Natural killer cell (primary cell): Measurements from ENCODE around the gene SDHB. TPM values are rescaled to one million over a fixed set of nuclear protein-coding genes. Genes with fewer than 3 reads are reported as not detected.

Experiments used
- ATAC-seq, 3 donors: fragments of 150-1000 bp in 2 of 3; fragments of 200-7000 bp in 1 of 3; cut with Tn5 transposase; 1 replicate in 1 of 3; 2 replicates in 2 of 3; pipeline ENCODE4 v1.10.0; 2021; ENCODE audit warnings: mild to moderate bottlenecking in 2 of 3, moderate library complexity in 2 of 3
- DNase-seq, 2 donors: peaks; one replicate each; pipeline versions ENCODE4 v3.0.0 to v3.0.0-alpha.2; 2013 to 2021; ENCODE audit warnings: mixed read lengths in 1 of 2
- H3K27ac ChIP-seq: one replicate; pipeline ENCODE4 v1.5.1; 2013; ENCODE audit warnings: mild to moderate bottlenecking, low read length
- H3K27me3 ChIP-seq: one replicate; pipeline ENCODE4 v1.6.1; 2013; ENCODE audit warnings: low read length; ENCODE audit not compliant: control insufficient read depth, insufficient read depth
- H3K36me3 ChIP-seq: one replicate; pipeline ENCODE4 v1.6.1; 2013; ENCODE audit warnings: low read length; ENCODE audit not compliant: control insufficient read depth, insufficient read depth
- H3K4me1 ChIP-seq: one replicate; pipeline ENCODE4 v1.6.1; 2013; ENCODE audit warnings: low read length; ENCODE audit not compliant: control insufficient read depth, insufficient read depth
- H3K4me3 ChIP-seq: one replicate; pipeline ENCODE4 v1.5.1; 2013; ENCODE audit warnings: low read length
- H3K9me3 ChIP-seq: one replicate; pipeline ENCODE4 v1.6.1; 2013; ENCODE audit warnings: low read length; ENCODE audit not compliant: control insufficient read depth, insufficient read depth
- H3K27ac Mint-ChIP-seq, 2 donors: one replicate each; pipeline ENCODE4 v1.8.0; 2022; ENCODE audit warnings: mild to moderate bottlenecking in 2 of 2, mixed read lengths in 2 of 2, moderate library complexity in 1 of 2
- H3K27me3 Mint-ChIP-seq, 2 donors: one replicate each; pipeline ENCODE4 v1.8.0; 2022; ENCODE audit warnings: low read depth in 2 of 2, mixed read lengths in 2 of 2
- H3K36me3 Mint-ChIP-seq: one replicate; pipeline ENCODE4 v1.8.0; 2022; ENCODE audit warnings: mixed read lengths
- H3K4me1 Mint-ChIP-seq, 2 donors: one replicate each; pipeline ENCODE4 v1.8.0; 2022; ENCODE audit warnings: mixed read lengths in 2 of 2
- H3K4me3 Mint-ChIP-seq: one replicate; pipeline ENCODE4 v1.8.0; 2022; ENCODE audit warnings: mild to moderate bottlenecking, moderate library complexity, mixed read lengths
- H3K9me3 Mint-ChIP-seq, 2 donors: one replicate each; pipeline ENCODE4 v1.8.0; 2022; ENCODE audit warnings: mixed read lengths in 2 of 2
- WGBS: methylation state at CpG from one replicate; pipeline ENCODE4 v1.1.7; 2013; ENCODE audit warnings: missing lambda C conversion rate; ENCODE audit not compliant: insufficient coverage; 5-methylcytosine and 5-hydroxymethylcytosine counted together
- intact Hi-C: fragments of 100-400 bp; cut with micrococcal nuclease; formaldehyde crosslinking; loops from one replicate; pipeline ENCODE4 v1.14.2; 2022
- total RNA-seq, 4 donors: library from RNA; stranded (reverse); fragments of 120-200 nt in 1 of 4; gene quantifications; one replicate each; pipeline versions ENCODE4 v1.2.3 to v1.2.4, GENCODE V29; 2013 to 2022
- TF ChIP-seq, protein P1 (sequence below): fragments of 200-600 bp; IDR thresholded peaks from one replicate; pipeline ENCODE4 v1.8.0; 2022; ENCODE audit warnings: antibody characterized with exemption

SDHB gene
- total RNA-seq, 3 donors from 2014 or later (not counting 1 experiment from before 2014, with no cell fraction given) = 56.8 to 62.6 (median 59.5) TPM

DNA sequence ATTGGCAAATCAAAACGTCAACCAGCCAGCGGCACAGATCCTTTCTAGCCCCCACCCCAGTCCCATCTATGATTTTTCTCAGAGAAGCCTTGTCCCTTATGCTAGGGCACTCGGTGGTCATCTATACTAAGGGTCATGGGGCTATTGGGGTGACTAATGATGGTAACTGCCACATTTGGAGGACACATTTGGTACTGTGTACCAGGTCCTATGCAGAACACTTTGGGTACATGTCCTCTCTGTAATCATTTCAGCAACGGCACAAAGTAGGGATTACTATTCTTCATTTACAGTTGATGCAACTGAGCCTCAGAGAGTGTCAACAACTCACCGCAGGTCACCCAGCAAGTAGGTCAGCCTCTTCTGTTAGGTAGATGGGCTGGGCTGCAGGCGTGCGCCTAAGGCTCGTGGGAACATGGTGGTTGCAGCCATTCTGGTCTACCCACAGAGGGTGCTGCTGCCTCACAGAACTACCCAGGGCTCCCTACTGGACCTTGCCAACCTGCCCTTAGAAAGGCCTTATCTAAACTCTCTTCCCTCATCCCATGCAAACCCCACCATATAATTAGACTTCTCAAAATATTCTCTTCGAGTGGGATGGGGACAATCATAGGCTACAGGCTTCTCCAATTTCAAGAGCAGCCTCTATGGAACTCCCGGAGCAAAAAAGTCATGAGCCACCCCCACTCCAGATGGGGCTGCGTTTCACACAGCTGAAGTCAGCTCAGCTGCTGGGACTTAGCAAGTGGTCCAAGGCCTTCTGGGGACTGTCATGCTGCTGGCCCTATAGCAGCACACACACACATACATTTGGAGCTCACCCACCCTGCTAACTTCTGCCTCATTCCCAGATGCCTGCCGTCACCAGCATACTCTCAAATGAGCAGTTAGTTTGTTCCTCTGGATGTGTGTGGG is 5.8 kb upstream of the SDHB start:
- Histone ChIP-seq H3K4me3 (no peak overlapping the region), H3K36me3 (no peaks in the 10 kb centered on the region), H3K27me3 (no peaks in the 10 kb centered on the region), H3K9me3 (no peaks in the 10 kb centered on the region), H3K4me1 (no peaks in the 10 kb centered on the region), H3K27ac (no peak overlapping the region)
- Mint-ChIP-seq H3K36me3 (no peaks in the 10 kb centered on the region), H3K4me3 (no peak overlapping the region), H3K27me3 (peaks cover 5 to 17% of the 10 kb centered on the region in 2 donors), H3K4me1 (no peaks in the 10 kb centered on the region), H3K9me3 (no peaks in the 10 kb centered on the region), H3K27ac (no peak overlapping the region)
- TF ChIP-seq, protein P1, sequence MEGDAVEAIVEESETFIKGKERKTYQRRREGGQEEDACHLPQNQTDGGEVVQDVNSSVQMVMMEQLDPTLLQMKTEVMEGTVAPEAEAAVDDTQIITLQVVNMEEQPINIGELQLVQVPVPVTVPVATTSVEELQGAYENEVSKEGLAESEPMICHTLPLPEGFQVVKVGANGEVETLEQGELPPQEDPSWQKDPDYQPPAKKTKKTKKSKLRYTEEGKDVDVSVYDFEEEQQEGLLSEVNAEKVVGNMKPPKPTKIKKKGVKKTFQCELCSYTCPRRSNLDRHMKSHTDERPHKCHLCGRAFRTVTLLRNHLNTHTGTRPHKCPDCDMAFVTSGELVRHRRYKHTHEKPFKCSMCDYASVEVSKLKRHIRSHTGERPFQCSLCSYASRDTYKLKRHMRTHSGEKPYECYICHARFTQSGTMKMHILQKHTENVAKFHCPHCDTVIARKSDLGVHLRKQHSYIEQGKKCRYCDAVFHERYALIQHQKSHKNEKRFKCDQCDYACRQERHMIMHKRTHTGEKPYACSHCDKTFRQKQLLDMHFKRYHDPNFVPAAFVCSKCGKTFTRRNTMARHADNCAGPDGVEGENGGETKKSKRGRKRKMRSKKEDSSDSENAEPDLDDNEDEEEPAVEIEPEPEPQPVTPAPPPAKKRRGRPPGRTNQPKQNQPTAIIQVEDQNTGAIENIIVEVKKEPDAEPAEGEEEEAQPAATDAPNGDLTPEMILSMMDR = peak; percentile 15
- intact Hi-C loops = no loop called here
- peak; percentile 81 to 88 (median 83) for ATAC-seq
- peak in 1 of 2 donors; percentile 58 for DNase-seq
- WGBS = 50% methylated on average over 12 of the region's 12 CpGs

- Mint-ChIP-seq H3K4me3 (no peak overlapping the region), H3K27me3 (peaks cover 5 to 9% of the 10 kb centered on the region in 2 donors), H3K4me1 (peaks cover 7 to 17% of the 10 kb centered on the region in 2 donors), H3K27ac (no peak overlapping the region), H3K9me3 (no peaks in the 10 kb centered on the region), H3K36me3 (no peaks in the 10 kb centered on the region)
- no peaks in the 10 kb centered on the region for H3K27me3 ChIP-seq
- H3K4me1 ChIP-seq = peaks cover 12% of the 10 kb centered on the region
- ATAC-seq = no peak
- H3K27ac ChIP-seq = no peak overlapping the region
- no peaks in the 10 kb centered on the region for H3K36me3 ChIP-seq
- 95% methylated on average over 4 of the region's 4 CpGs for WGBS
- TF ChIP-seq, protein P1 = no peak
- intact Hi-C loops = no loop called here
- no peak overlapping the region for H3K4me3 ChIP-seq
- no peak for DNase-seq
- H3K9me3 ChIP-seq = no peaks in the 10 kb centered on the region
Measured at GRCh38 chr1:17056551-17056950, 2.7 kb upstream of the SDHB start.

DNA sequence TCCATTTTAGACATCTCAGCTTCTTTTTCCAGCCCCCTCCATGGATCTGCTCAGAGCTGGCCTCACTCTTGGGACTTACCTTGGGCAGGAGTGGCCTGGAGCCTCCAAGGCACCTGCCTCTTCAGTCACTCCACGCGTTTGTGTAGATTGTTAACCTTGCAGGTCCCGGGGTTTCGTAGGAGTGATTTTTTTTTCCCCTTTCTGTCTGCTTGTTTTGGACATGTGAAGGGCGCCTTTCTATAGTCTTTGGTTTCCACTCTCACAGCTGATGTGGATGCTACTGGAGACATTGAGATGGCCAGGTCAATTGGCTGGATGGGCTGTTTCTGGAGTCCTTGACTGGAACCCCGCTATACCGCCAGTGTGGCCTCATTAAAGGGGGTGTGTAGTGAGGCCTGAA is 2.0 kb upstream of the SDHB start:
- Histone ChIP-seq H3K36me3 (peaks cover 4% of the 10 kb centered on the region), H3K27me3 (no peaks in the 10 kb centered on the region), H3K9me3 (no peaks in the 10 kb centered on the region), H3K27ac (no peak overlapping the region), H3K4me1 (peaks cover 12% of the 10 kb centered on the region), H3K4me3 (no peak overlapping the region)
- H3K9me3 Mint-ChIP-seq = no peaks in the 10 kb centered on the region
- no peak for DNase-seq
- H3K27me3 Mint-ChIP-seq = peaks cover 5 to 7% of the 10 kb centered on the region in 2 donors
- intact Hi-C loops = no loop called here
- peaks cover 7 to 22% of the 10 kb centered on the region in 2 donors for H3K4me1 Mint-ChIP-seq
- 95% methylated on average over 7 of the region's 7 CpGs for WGBS
- H3K27ac Mint-ChIP-seq = no peak overlapping the region
- TF ChIP-seq, protein P1 = no peak
- H3K36me3 Mint-ChIP-seq = no peaks in the 10 kb centered on the region
- peak overlapping the region; percentile 99 for H3K4me3 Mint-ChIP-seq
- ATAC-seq = no peak
